Lung (tissue), 12 donors: Measurements from ENCODE around the gene SMOC1. TPM values are rescaled to one million over a fixed set of nuclear protein-coding genes. Genes with fewer than 3 reads are reported as not detected.

Experiments used
- ATAC-seq: fragments of 200-7000 bp; cut with Tn5 transposase; one replicate; pipeline ENCODE4 v1.9.1; 2020; ENCODE audit warnings: moderate number of reproducible peaks; ENCODE audit not compliant: insufficient read depth, low FRiP score
- DNase-seq, 3 donors: peaks; one replicate each; pipeline ENCODE4 v3.0.0-alpha.2; 2013 to 2017
- H3K27ac ChIP-seq, 2 donors: one replicate each; pipeline ENCODE4 v1.5.1; 2013; ENCODE audit warnings: mild to moderate bottlenecking in 2 of 2, moderate library complexity in 2 of 2, control low read depth in 1 of 2, inconsistent platforms in 1 of 2, low read depth in 1 of 2, low read length in 1 of 2
- H3K27me3 ChIP-seq, 3 donors: one replicate each; pipeline ENCODE4 v1.5.1; 2013; ENCODE audit warnings: low read length in 2 of 3; ENCODE audit not compliant: control insufficient read depth in 3 of 3, insufficient read depth in 3 of 3
- H3K36me3 ChIP-seq, 4 donors: one replicate each; pipeline ENCODE4 v1.5.1; 2013; ENCODE audit warnings: low read length in 4 of 4, mild to moderate bottlenecking in 1 of 4, moderate library complexity in 1 of 4; ENCODE audit not compliant: control insufficient read depth in 4 of 4, insufficient read depth in 4 of 4
- H3K4me1 ChIP-seq, 5 donors: one replicate each; pipeline ENCODE4 v1.5.1; 2013; ENCODE audit warnings: low read length in 5 of 5, mild to moderate bottlenecking in 2 of 5, moderate library complexity in 1 of 5; ENCODE audit not compliant: control insufficient read depth in 5 of 5, insufficient read depth in 5 of 5
- H3K4me3 ChIP-seq: one replicate; pipeline ENCODE4 v1.5.1; 2013; ENCODE audit warnings: mild to moderate bottlenecking, control low read depth, moderate library complexity
- H3K9ac ChIP-seq, 2 donors: one replicate each; pipeline ENCODE4 v1.5.1; 2013; ENCODE audit warnings: low read length in 2 of 2, control low read depth in 1 of 2; ENCODE audit not compliant: insufficient read depth in 1 of 2
- H3K9me3 ChIP-seq, 4 donors: one replicate each; pipeline ENCODE4 v1.5.1; 2013; ENCODE audit warnings: low read length in 3 of 4, mild to moderate bottlenecking in 1 of 4, moderate library complexity in 1 of 4; ENCODE audit not compliant: control insufficient read depth in 4 of 4, insufficient read depth in 3 of 4
- CTCF ChIP-seq: IDR thresholded peaks from 2 replicates; pipeline ENCODE4 v1.5.1; 2012; ENCODE audit warnings: mild to moderate bottlenecking; ENCODE audit errors: control extremely low read depth, extremely low read depth
- WGBS, 2 donors: extraction: QIAGEN DNeasy Blood & Tissue Kit; methylation state at CpG; one replicate each; pipeline ENCODE4 v1.1.7; 2013; 5-methylcytosine and 5-hydroxymethylcytosine counted together
- polyA plus RNA-seq, 2 donors: library from polyadenylated mRNA; stranded (reverse); fragments of 200-250 nt; gene quantifications; one replicate each; pipeline ENCODE4 v1.2.1, GENCODE V29; 2013
- total RNA-seq, 2 donors: library from RNA; depleted of rRNA in 1 of 2; stranded (reverse); fragments of >200 nt in 1 of 2; gene quantifications; one replicate each; pipeline ENCODE4 v1.2.1, GENCODE V29; 2014 to 2021
- donor health status: control.
- donor health status: control.
- donor health status: Bipolar disorder and iron deficiency.
- donor health status: healthy.
- donor health status: DM: yes; HTN: yes; CAD: no.

SMOC1 gene
- total and polyA plus RNA-seq, 4 donors: 0.52 to 1.9 (median 1.1) TPM

DNA sequence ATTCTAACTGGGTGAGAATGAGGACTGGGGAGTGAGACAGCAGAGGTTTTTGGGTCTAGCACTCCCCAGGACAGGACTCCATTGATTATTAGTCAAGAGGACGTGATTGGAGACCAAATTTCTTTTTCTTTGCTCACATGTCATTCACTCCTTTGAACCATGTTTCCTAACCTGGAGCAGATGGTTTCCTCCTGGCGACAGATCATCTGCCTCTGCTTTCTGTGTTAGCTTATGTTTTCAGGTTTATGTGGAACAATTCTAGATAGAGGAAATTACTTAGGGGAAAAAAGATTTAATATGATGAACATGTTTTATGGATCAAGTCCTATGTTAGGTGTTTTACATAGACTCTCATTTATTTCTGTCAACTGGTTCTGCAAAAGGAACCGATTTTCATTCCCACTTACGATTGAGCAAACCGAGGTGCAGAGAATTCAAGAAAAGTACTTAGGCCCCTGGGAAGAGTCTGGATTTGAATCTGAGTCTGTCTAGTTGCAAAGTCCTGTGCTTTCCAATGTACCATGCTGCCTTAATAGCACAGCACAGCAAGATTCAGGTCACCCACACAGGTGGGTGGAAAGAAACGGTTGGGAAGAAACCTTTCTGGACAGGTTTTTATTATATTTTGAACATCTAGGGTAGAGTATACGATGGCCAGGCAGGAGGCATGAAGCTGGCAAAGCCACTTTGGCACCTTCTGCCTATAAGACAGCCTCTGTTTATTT lies 30.8 kb downstream of the SMOC1 start:
- peaks cover 0 to 3% (median 0%) of the 10 kb centered on the region in 4 donors for H3K9me3 ChIP-seq
- no peak overlapping the region for H3K4me3 ChIP-seq
- 75 to 86% methylated on average over 7 of the region's 7 CpGs for WGBS, 2 donors
- peaks cover 0 to 8% (median 0%) of the 10 kb centered on the region in 5 donors for H3K4me1 ChIP-seq
- DNase-seq (peak in 1 of 3 donors; percentile 17), ATAC-seq (no peak)
- peaks cover 0 to 2% (median 0%) of the 10 kb centered on the region in 3 donors for H3K27me3 ChIP-seq
- no peak overlapping the region for H3K27ac ChIP-seq
- H3K36me3 ChIP-seq: no peaks in the 10 kb centered on the region
- no peak for TF ChIP-seq CTCF
- no peak overlapping the region for H3K9ac ChIP-seq

DNA sequence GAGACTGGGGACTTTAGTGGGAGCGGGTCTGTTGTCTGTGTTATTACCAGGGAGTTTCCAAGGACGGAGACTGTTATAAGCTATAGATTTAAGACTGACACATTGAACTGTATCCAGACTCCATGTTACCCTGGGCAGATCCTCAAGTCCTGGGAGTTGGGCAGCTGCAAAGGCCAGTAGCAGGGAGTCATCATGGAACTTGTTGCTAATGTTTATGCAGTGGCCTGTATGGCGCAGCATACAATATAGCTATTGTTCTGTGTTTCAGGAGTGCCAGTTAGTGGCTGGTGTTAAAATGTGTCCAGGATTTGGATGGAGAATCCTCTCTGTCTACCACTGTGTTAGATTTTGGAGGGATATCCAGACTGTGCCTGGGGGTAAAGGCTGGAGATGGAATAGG lies 31.7 kb downstream of the SMOC1 start:
- Histone ChIP-seq H3K9me3 (peaks cover 0 to 3% (median 0%) of the 10 kb centered on the region in 4 donors), H3K36me3 (no peaks in the 10 kb centered on the region), H3K4me1 (peaks cover 0 to 8% (median 0%) of the 10 kb centered on the region in 5 donors), H3K27me3 (peaks cover 0 to 2% (median 0%) of the 10 kb centered on the region in 3 donors), H3K9ac (no peak overlapping the region), H3K4me3 (no peak overlapping the region), H3K27ac (no peak overlapping the region)
- ATAC-seq (no peak), DNase-seq (no peak)
- 88 to 94% methylated on average over 3 of the region's 3 CpGs for WGBS, 2 donors
- no peak for TF ChIP-seq CTCF

- Histone ChIP-seq H3K4me3 (no peak overlapping the region), H3K27ac (no peak overlapping the region), H3K9me3 (peaks cover 0 to 3% (median 0%) of the 10 kb centered on the region in 4 donors), H3K27me3 (no peaks in the 10 kb centered on the region), H3K9ac (no peak overlapping the region), H3K4me1 (peaks cover 0 to 8% (median 0%) of the 10 kb centered on the region in 5 donors), H3K36me3 (no peaks in the 10 kb centered on the region)
- ATAC-seq (no peak), DNase-seq (peak in 2 of 3 donors; percentile 33 to 45)
- TF ChIP-seq CTCF: no peak
- 57 to 77% methylated on average over 1 of the region's 1 CpG for WGBS, 2 donors
Observed at GRCh38 chr14:69913686-69914085, 34.5 kb downstream of the SMOC1 start.
